ENCODE data around the gene RXRA.

Gene RXRA

DNA sequence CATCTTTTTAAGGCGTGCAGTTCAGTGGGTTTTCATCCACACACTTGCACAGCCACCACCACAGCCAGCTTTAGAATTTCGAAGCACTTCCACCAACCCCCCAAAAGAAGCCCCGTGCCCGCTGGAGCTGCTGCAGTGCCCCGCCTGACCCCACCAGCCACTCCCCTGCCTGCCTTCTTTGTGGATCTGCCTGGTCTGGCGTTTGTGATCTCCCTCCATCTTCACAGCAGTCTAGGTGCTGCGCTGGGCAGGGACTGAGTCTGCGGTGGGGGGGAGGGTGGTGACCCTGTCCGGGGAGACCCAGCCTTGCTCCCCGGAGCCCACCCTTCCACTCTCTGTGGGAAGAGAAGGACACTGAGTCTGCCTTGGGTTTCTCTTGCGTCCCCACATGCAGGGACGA is 40.8 kb downstream of the RXRA start:
- no peak for DNase-seq (ENCODE audit: low spot score)

DNA sequence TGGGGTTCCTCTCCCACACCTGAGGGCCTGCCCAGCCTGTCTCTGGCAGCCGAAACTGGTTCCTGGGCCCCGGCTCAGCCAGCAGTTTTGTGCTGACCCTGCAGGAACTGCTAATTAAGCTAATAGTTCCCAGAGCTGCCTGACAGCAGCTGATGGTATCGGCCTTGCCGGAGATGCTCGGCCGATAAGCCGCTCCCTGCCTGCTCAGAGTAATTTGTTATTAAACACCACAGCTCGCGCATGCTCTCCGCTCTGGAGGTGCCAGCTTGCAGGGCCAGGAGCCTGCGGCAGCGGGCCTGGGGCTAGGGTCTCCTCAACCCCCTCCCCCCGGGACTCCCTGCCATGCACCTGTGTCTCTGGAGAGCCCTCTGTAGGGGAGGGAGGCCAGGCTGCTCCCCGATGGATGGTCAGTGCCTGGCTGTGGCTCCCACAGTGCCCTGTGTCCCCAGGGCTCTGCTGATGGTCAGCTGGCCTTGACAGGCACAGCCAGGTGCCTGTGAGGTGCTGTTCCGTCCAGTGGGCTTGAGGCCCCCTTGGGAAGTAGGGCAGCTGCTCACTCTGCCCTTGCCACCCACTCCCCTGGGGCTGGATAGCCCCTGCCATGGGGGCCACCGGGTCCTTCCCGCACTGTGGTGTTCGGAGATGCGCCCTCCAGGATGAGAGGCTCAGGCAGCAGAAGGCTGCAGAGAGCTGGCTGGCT is 41.7 kb downstream of the RXRA start:
- DNase-seq (ENCODE audit: low spot score), result no peak

DNA sequence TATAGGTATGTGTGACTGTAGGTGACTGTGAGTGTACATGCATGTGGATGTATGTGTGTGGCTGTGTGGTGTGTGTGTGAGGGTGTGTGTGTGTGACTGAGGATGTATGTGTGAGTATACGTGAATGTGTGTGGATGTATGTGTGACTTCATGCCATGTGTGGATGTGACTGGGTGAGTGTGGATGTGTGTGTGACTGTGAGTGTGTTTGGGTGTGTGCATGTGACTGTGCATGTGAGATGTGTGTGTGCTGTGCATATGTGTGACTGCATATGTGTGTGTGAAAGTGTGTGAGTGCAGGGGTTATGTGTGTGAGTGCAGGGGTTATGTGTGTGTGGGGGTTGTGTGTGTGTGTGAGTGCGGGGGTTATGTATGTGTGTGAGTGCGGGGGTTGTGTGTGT is 42.3 kb downstream of the RXRA start:
- no peak for DNase-seq (ENCODE audit: low spot score)

DNA sequence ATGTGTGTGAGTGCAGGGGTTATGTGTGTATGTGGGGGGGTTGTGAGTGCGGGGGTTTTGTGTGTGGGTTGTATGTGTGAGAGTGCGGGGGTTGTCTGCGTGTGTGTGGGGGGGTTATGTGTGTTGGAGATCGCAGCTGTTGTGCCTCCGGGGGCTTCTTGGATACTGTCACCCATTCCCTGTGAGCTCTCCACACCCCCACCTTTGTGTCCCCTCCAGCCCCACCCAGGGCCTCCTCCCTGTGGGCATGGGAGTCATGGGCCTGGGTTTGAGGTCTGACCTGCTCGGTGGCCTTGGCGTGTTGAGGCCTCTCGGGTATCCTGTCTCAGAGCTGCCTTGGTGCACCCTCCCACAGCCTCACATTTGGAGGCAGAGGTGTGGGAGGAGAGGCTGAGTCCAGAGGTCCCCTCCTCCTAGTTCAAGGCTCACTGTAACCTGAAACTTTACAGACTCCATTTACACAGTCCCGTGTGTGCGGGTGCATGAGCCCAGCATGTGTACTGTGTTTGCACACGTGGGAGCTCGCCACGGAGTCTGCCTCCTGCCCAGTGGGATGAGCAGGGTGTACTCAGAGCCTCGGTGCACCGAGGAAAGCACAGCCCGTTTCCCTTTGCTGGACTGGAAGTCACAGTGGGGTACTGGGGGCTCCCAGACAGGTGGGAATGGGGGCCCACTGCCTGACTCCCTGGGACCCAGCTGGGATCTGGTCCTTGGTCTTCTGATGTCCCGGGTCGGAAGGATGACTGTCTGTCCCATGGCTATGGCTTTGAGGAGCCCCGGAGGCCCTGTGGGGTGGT is 43.4 kb downstream of the RXRA start:
- no peak for DNase-seq (ENCODE audit: low spot score)

DNA sequence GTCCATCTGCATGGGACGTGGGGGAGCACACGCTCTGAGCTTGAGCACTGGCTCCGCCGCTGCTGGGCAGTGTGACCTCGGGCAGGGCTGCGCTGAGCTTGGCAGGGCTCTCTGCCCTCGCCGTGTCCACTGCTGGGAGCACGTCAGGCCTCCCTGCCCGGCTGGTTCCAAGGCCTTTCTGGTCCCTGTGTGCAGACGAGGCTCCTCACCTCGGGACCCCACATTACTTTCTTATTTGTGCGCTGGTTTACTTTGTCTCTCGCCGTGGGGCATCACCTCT is 43.9 kb downstream of the RXRA start:
- DNase-seq (ENCODE audit: low spot score), result no peak

DNA sequence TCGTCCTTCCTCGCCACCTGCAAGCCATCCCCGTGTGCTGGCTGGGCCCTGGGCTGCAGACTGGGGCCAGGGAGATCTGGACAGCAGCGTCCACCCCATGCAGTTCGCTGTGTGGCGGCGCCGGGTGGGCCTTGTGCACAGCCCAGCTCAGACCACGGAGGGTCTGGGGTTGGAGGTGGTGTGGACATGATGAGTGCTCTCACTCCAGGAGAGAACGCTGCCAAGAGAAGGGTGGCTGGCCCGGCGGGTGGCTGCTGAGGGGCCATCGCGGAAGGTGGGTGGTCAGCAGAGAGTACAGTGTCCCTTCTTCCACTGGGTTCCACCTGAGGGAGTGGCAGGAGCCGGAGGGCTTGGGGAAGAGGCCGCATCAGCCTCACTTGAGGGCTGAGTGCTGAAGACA is 44.4 kb downstream of the RXRA start:
- DNase-seq (ENCODE audit: low spot score), result no peak

DNA sequence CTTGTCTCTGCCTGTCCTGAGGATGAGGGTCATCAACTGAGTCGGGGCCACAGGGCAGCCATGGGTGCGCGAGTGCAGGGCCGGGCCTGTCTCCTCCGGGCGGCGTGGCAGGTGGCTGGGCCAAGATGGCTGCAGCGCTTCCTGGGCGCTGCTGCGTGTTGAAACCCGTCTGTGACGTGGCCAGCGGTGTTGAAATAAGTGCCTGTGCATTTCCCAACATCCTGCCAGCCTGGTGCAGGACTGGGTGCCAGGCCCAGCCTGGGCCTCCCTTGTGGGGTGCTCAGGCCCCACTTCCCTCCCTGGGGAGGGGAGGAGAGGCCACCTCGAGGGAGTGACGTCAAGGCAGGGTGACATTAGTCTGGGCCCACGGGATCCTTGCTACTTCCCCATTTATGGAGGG is 45.5 kb downstream of the RXRA start:
- DNase-seq (ENCODE audit: low spot score), result no peak

DNA sequence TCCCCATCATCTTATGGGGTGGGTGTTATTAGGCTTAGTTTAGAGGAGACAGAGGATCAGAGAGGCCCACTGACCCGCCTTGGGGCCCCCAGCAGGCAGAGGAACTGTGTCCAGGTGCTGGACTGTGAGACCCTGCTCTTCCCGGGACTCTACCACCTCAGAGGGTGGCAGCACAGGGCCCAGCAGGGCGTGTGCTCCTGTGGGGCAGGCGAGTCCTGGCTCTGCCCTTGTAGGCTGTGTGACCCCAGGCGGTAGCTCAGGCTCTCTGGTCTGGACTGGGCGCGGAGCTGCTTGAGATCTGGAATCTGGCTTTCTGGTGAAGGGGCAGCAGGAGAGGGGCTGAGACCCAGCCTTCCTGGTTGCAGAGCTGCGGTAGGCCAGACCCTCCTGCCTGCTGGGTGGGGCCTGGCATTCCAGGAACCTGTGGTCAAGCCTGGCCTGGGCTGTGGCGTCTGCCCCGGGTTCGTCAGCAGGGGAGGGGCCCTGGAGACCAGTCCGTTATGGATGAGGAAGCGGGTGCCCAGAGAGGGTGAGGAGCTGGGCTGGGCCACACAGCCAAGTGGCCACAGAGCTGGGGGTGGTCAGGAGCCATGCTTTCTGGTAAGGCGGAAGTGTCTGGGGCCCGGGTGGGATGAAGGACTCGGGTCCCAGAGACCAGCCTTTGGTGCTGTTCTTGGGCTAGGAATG is 46.5 kb downstream of the RXRA start:
- DNase-seq (ENCODE audit: low spot score), result peak; percentile 77

GRCh38 chr9:134373269-134373668 is 47.0 kb downstream of the RXRA start:
- no peak for DNase-seq (ENCODE audit: low spot score)

DNA sequence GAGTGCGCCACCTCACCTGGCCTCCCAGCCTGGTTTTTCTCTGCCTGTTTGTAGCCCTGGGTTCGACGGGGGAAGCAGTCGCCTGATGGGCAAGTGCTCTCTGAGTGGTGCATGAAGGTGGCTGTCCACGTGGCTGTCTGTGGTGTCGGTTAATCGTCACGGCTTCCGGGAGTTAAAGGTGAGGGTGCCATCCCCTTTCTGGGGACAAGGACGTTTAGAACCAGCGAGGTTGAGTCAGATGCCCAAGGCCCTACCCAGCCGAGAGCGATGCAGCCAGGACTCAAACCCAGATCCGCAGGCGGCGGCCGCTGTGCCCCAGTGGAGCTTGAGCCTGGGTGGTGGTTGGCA is 47.7 kb downstream of the RXRA start:
- no peak for DNase-seq (ENCODE audit: low spot score)

- DNase-seq (ENCODE audit: low spot score), result no peak
Observed at GRCh38 chr9:134374301-134375010, 48.2 kb downstream of the RXRA start.

GRCh38 chr9:134375011-134375390 is 48.7 kb downstream of the RXRA start:
- no peak for DNase-seq (ENCODE audit: low spot score)

DNA sequence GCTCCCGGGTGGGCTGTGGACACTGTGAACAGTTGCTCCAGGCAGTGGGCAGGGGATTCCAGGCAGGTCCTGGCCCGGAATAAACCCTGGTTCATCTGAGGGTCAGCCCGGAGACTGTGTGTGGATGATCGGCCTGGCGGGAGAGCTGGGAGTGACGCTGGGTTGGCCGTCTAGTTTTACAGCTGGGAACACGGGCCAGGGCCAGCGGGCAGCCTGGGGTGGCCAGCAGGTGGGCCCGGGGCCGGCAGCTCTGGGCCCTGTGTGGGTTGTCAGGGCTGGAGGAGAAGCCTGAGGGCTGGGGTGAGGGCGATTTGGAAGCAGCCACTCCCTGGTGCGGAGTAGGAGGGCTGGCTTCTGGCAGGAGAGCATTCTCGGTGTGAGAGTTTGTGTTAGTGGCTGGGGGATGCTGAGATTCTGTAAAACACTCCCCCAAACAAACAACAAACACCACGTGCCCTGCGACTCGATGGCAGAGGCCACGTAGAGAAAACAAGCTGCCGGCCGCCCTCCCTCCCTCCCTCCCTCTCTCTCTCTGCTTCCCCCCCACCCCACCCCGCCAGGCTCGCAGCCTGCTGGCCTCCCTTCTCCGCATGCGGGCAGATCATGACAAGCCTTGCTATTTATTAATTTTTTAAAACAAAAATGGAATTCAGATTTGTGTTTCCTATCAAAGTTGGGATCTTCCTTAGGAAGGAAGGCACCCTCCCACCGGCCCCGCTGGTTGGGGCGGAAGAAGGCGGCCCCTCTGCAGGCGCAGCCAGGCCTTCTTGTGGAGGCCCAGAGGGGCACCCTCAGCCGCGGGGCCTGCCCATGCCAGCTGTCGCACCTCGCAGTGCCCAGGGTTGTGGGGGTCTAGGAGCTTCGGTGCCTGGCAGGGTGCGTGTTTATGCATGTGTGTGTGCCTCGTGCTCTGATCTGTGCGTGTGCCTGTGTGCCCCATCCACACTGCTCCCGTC is 49.5 kb downstream of the RXRA start:
- DNase-seq (ENCODE audit: low spot score), result peak; percentile 39

DNA sequence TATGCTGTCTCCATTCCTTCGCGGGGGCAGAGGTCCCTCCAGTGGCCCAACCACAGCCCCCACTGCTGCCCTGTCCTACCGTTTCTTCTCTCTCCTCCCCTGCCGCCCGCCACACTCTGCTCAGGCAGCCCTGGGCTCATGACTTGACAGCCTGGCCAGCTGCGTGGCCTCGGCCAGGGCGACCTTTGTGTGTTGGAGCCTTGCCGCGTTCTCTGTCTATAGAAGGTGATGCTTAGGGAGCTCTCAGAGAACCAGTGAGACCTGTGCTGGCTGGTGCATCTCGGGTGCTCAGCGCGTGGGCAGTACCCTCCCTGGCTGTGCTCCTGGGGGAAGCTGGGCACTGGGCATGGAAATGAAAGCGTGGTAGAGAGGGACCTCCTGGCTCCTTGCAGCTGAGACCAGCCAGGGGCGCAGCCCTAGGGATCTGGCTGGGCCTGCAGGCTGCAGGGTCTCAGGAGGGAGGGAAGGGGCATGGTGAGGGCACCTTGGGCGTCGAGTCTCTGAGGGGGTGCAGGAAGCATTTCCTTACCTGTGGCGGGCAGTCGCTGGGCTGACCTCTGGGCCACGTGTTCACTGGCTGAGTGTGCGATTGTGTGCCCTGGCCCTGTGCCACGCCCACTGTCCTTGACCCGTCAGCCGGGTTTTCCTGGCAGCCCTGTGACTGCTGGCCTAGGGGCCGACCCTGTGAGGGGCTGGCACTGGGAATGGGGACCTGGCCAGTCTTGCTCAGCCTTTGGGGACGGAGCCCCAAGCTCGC is 50.3 kb downstream of the RXRA start:
- no peak for DNase-seq (ENCODE audit: low spot score)

DNA sequence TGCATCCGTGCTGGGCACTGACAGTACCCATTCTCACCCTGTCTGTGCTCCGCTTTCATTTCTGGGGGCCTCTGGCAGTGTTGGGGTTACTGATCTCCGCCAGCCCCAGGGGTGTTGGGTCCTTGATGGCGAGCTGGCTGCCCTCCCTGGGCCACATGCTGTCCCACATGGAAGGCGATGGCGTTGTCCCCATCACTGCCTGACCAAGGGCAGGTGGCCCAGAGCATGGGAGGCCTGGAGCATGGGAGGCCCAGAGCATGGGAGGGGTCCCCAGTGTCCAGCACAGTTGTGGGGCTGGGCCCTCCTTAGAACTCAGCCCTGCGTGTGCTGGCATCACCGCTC is 50.9 kb downstream of the RXRA start:
- no peak for DNase-seq (ENCODE audit: low spot score)

- peak; percentile 54 for DNase-seq (ENCODE audit: low spot score)
Observed at GRCh38 chr9:134377976-134378375, 51.7 kb downstream of the RXRA start.

DNA sequence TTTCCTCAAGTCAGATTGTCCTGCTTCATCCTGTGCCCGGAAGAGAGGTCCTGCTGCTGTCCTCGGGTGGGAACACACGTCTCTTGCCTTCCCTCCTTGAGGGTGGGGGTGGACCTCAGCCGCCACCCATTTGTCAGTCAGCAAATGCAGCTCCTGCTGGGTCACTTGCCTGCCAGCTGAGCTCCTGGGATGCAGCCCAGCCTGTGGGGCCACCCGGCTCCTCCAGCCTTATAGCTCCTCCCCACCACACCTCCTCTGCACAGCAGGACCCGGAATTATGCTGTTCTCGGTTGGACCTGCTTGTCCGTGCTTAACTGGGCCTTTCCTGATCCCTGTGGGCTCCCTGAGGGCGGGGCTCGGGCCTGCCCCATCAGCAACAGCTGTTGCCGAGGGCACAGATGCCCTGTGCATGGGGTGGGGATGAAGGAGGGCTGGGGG is 52.7 kb downstream of the RXRA start:
- peak; percentile 87 for DNase-seq (ENCODE audit: low spot score)

GRCh38 chr9:134379831-134380365 is 53.6 kb downstream of the RXRA start:
- no peak for DNase-seq (ENCODE audit: low spot score)

DNA sequence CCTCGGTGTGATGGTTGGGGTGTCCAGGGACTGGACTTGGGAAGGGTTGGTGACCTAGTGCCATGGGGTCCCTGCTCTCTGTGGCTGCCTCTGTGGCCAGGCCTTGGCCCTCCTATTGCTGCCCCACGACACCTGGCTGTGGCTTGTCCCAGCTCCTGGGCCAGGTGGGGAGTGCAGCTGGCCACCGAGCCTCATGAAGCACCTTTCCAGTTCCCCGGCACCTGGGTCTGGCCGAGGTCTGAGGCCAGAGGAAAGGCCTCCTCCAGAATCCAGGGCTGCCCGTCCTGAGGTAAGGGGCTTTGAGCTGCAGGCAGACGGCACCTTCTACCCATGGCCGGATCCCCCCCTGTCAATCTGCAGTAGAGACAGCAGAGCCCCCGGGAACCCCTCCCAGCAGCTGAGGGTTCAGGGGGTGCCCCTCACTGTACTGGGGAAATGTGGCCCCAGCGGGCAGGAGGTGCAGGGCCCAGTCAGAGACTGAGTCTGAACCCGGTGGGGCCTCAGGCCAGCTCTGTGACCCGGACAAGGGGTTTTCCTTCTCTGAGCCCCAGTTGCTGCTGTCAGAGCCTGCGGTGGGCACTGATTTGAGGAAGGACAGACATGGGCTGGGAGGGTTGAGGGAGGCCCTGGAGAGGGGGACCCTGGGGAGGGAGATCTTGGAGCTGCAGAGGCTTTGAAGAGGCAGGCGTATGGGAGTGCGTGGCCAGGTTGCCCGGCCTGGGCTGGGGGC is 54.5 kb downstream of the RXRA start:
- DNase-seq (ENCODE audit: low spot score), result no peak

DNA sequence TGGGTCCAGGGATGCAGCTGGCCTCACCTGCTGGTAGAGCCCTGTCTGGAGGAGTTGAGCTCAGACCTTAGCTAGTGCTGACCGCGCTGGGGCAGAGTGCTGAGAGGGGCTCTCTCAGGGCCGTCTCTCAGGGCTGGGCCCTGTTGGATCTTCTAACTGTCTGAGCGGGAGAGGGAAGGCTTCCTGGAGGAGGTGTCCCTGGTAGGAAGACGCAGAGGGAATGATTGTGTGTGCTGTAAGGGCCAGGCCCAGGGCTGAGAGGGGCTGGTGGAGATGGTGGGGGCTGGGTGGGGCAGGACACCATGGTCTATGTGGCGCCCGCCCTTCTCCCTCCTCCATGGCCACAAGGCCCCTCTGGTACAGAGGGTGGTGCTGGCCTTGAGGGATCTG is 55.0 kb downstream of the RXRA start:
- no peak for DNase-seq (ENCODE audit: low spot score)

All from AG08395 (cell line).